ENCODE measurements around the gene ADAD1. TPM values are rescaled to one million over a fixed set of nuclear protein-coding genes. Genes with fewer than 3 reads are reported as not detected.

ADAD1 gene
- total RNA-seq, 1 experiment from 2014 or later = not detected

- no peak overlapping the region for H3K4me3 ChIP-seq (ENCODE audit: low read length)
- H3K9ac ChIP-seq (ENCODE audit: low read length) = no peak overlapping the region
- no peak overlapping the region for H2AFZ ChIP-seq (ENCODE audit: low read length)
- no peaks in the 10 kb centered on the region for H4K20me1 ChIP-seq (ENCODE audit: insufficient read depth, low read depth, low read length)
- DNase-seq = no peak
- H3K36me3 ChIP-seq (ENCODE audit: insufficient read depth, low read length) = no peaks in the 10 kb centered on the region
- H3K27ac ChIP-seq (ENCODE audit: low read length) = no peak overlapping the region
- no peaks in the 10 kb centered on the region for H3K27me3 ChIP-seq (ENCODE audit: low read length)
- H3K4me1 ChIP-seq (ENCODE audit: low read length) = no peaks in the 10 kb centered on the region
- H3K9me3 ChIP-seq (ENCODE audit: low read length) = no peaks in the 10 kb centered on the region
- no peaks in the 10 kb centered on the region for H3K79me2 ChIP-seq (ENCODE audit: low read length)
- H3K9me2 ChIP-seq (replicated peaks; ENCODE audit: insufficient read depth, low read length) = no peaks in the 10 kb centered on the region
- H3K4me2 ChIP-seq (ENCODE audit: low read depth, low read length, poor library complexity, severe bottlenecking) = no peak overlapping the region
Observed at GRCh38 chr4:122403861-122404260, 25.1 kb downstream of the ADAD1 start.

- no peaks in the 10 kb centered on the region for H3K79me2 ChIP-seq (ENCODE audit: low read length)
- H3K4me2 ChIP-seq (ENCODE audit: low read depth, low read length, poor library complexity, severe bottlenecking) = no peak overlapping the region
- no peak for DNase-seq
- H3K4me1 ChIP-seq (ENCODE audit: low read length) = peaks cover 11% of the 10 kb centered on the region
- H3K27me3 ChIP-seq (ENCODE audit: low read length) = no peaks in the 10 kb centered on the region
- H3K9me2 ChIP-seq (replicated peaks; ENCODE audit: insufficient read depth, low read length) = no peaks in the 10 kb centered on the region
- no peaks in the 10 kb centered on the region for H3K36me3 ChIP-seq (ENCODE audit: insufficient read depth, low read length)
- no peaks in the 10 kb centered on the region for H3K9me3 ChIP-seq (ENCODE audit: low read length)
- H4K20me1 ChIP-seq (ENCODE audit: insufficient read depth, low read depth, low read length) = no peaks in the 10 kb centered on the region
- H3K4me3 ChIP-seq (ENCODE audit: low read length) = no peak overlapping the region
- H3K27ac ChIP-seq (ENCODE audit: low read length) = no peak overlapping the region
- peak overlapping the region; percentile 25; the same call in 1 of the 2 replicates for H2AFZ ChIP-seq (ENCODE audit: low read length)
- no peak overlapping the region for H3K9ac ChIP-seq (ENCODE audit: low read length)
Observed at GRCh38 chr4:122412547-122412946, 33.7 kb downstream of the ADAD1 start.

- no peak for DNase-seq
- no peaks in the 10 kb centered on the region for H3K4me1 ChIP-seq (ENCODE audit: low read length)
- no peaks in the 10 kb centered on the region for H3K79me2 ChIP-seq (ENCODE audit: low read length)
Observed at GRCh38 chr4:122423246-122423645, 44.4 kb downstream of the ADAD1 start.

GRCh38 chr4:122431351-122431750 lies 52.5 kb downstream of the ADAD1 start:
- no peak overlapping the region for H2AFZ ChIP-seq (ENCODE audit: low read length)
- no peaks in the 10 kb centered on the region for H3K27me3 ChIP-seq (ENCODE audit: low read length)
- no peak for DNase-seq
- no peaks in the 10 kb centered on the region for H3K36me3 ChIP-seq (ENCODE audit: insufficient read depth, low read length)
- H3K9ac ChIP-seq (ENCODE audit: low read length) = no peak overlapping the region
- no peak overlapping the region for H3K4me2 ChIP-seq (ENCODE audit: low read depth, low read length, poor library complexity, severe bottlenecking)
- H3K4me1 ChIP-seq (ENCODE audit: low read length) = no peaks in the 10 kb centered on the region
- H3K79me2 ChIP-seq (ENCODE audit: low read length) = no peaks in the 10 kb centered on the region
- H3K4me3 ChIP-seq (ENCODE audit: low read length) = no peak overlapping the region
- no peaks in the 10 kb centered on the region for H3K9me3 ChIP-seq (ENCODE audit: low read length)
- H4K20me1 ChIP-seq (ENCODE audit: insufficient read depth, low read depth, low read length) = no peaks in the 10 kb centered on the region
- H3K27ac ChIP-seq (ENCODE audit: low read length) = no peak overlapping the region
- no peaks in the 10 kb centered on the region for H3K9me2 ChIP-seq (replicated peaks; ENCODE audit: insufficient read depth, low read length)

More at GRCh38 chr4:122423246-122423645, 44.4 kb downstream of the ADAD1 start:
- Histone ChIP-seq H3K9ac (ENCODE audit: low read length) (no peak overlapping the region), H3K9me2 (replicated peaks; ENCODE audit: insufficient read depth, low read length) (no peaks in the 10 kb centered on the region), H4K20me1 (ENCODE audit: insufficient read depth, low read depth, low read length) (no peaks in the 10 kb centered on the region), H3K36me3 (ENCODE audit: insufficient read depth, low read length) (no peaks in the 10 kb centered on the region), H3K27me3 (ENCODE audit: low read length) (no peaks in the 10 kb centered on the region), H3K9me3 (ENCODE audit: low read length) (no peaks in the 10 kb centered on the region), H2AFZ (ENCODE audit: low read length) (no peak overlapping the region), H3K4me2 (ENCODE audit: low read depth, low read length, poor library complexity, severe bottlenecking) (no peak overlapping the region), H3K27ac (ENCODE audit: low read length) (no peak overlapping the region), H3K4me3 (ENCODE audit: low read length) (no peak overlapping the region)

- Histone ChIP-seq H3K79me2 (ENCODE audit: low read length) (no peaks in the 10 kb centered on the region), H3K4me3 (ENCODE audit: low read length) (no peak overlapping the region), H4K20me1 (ENCODE audit: insufficient read depth, low read depth, low read length) (no peaks in the 10 kb centered on the region)
Observed at GRCh38 chr4:122434285-122434684, 55.5 kb downstream of the ADAD1 start.

GRCh38 chr4:122450847-122451246 lies 72.0 kb downstream of the ADAD1 start:
- H4K20me1 ChIP-seq (ENCODE audit: insufficient read depth, low read depth, low read length) = no peaks in the 10 kb centered on the region
- no peaks in the 10 kb centered on the region for H3K9me2 ChIP-seq (replicated peaks; ENCODE audit: insufficient read depth, low read length)
- H3K9ac ChIP-seq (ENCODE audit: low read length) = no peak overlapping the region
- H3K9me3 ChIP-seq (ENCODE audit: low read length) = no peaks in the 10 kb centered on the region
- H3K36me3 ChIP-seq (ENCODE audit: insufficient read depth, low read length) = no peaks in the 10 kb centered on the region
- no peak overlapping the region for H3K27ac ChIP-seq (ENCODE audit: low read length)
- no peaks in the 10 kb centered on the region for H3K27me3 ChIP-seq (ENCODE audit: low read length)
- no peak overlapping the region for H3K4me3 ChIP-seq (ENCODE audit: low read length)
- no peak overlapping the region for H3K4me2 ChIP-seq (ENCODE audit: low read depth, low read length, poor library complexity, severe bottlenecking)
- peak; percentile 76 for DNase-seq
- H3K79me2 ChIP-seq (ENCODE audit: low read length) = no peaks in the 10 kb centered on the region
- peak overlapping the region; percentile 87; the same call in 1 of the 2 replicates for H2AFZ ChIP-seq (ENCODE audit: low read length)
- peaks cover 22% of the 10 kb centered on the region for H3K4me1 ChIP-seq (ENCODE audit: low read length)

More at GRCh38 chr4:122434285-122434684, 55.5 kb downstream of the ADAD1 start:
- H3K27me3 ChIP-seq (ENCODE audit: low read length) = no peaks in the 10 kb centered on the region
- no peak overlapping the region for H3K27ac ChIP-seq (ENCODE audit: low read length)
- H3K36me3 ChIP-seq (ENCODE audit: insufficient read depth, low read length) = no peaks in the 10 kb centered on the region
- no peak overlapping the region for H2AFZ ChIP-seq (ENCODE audit: low read length)
- H3K9me3 ChIP-seq (ENCODE audit: low read length) = no peaks in the 10 kb centered on the region
- no peak overlapping the region for H3K9ac ChIP-seq (ENCODE audit: low read length)
- H3K4me2 ChIP-seq (ENCODE audit: low read depth, low read length, poor library complexity, severe bottlenecking) = no peak overlapping the region
- no peaks in the 10 kb centered on the region for H3K4me1 ChIP-seq (ENCODE audit: low read length)
- no peak for DNase-seq
- H3K9me2 ChIP-seq (replicated peaks; ENCODE audit: insufficient read depth, low read length) = no peaks in the 10 kb centered on the region

- peak; percentile 67 for DNase-seq
Observed at GRCh38 chr4:122453384-122453995, 74.7 kb downstream of the ADAD1 start.

GRCh38 chr4:122456231-122457116 lies 77.7 kb downstream of the ADAD1 start, which contains the start of gene IL2:
IL2 (minus strand) TSS chr4:122456725; CDS start chr4:122456440, 285 bp downstream.
- H3K27ac ChIP-seq (ENCODE audit: low read length) = no peak within 1 kb of the TSS

More at GRCh38 chr4:122453384-122453995, 74.7 kb downstream of the ADAD1 start:
- Histone ChIP-seq H3K36me3 (ENCODE audit: insufficient read depth, low read length) (no peaks in the 10 kb centered on the region), H2AFZ (ENCODE audit: low read length) (peak overlapping the region; percentile 59; the same call in 1 of the 2 replicates), H4K20me1 (ENCODE audit: insufficient read depth, low read depth, low read length) (no peaks in the 10 kb centered on the region), H3K4me1 (ENCODE audit: low read length) (peaks cover 30% of the 10 kb centered on the region), H3K9me2 (replicated peaks; ENCODE audit: insufficient read depth, low read length) (no peaks in the 10 kb centered on the region), H3K27me3 (ENCODE audit: low read length) (no peaks in the 10 kb centered on the region), H3K27ac (ENCODE audit: low read length) (peak overlapping the region; percentile 10; the same call in 1 of the 2 replicates), H3K4me3 (ENCODE audit: low read length) (peak overlapping the region; percentile 18; the same call in 1 of the 2 replicates), H3K9ac (ENCODE audit: low read length) (no peak overlapping the region), H3K4me2 (ENCODE audit: low read depth, low read length, poor library complexity, severe bottlenecking) (peak overlapping the region; percentile 63), H3K79me2 (ENCODE audit: low read length) (no peaks in the 10 kb centered on the region), H3K9me3 (ENCODE audit: low read length) (no peaks in the 10 kb centered on the region)

More at GRCh38 chr4:122456231-122457116, 77.7 kb downstream of the ADAD1 start, which contains the start of gene IL2:
- Histone ChIP-seq H3K9me3 (ENCODE audit: low read length) (no peaks in the 10 kb centered on the region), H3K36me3 (ENCODE audit: insufficient read depth, low read length) (no peaks in the 10 kb centered on the region), H3K4me1 (ENCODE audit: low read length) (peaks cover 37% of the 10 kb centered on the region), H3K9me2 (replicated peaks; ENCODE audit: insufficient read depth, low read length) (no peaks in the 10 kb centered on the region), H2AFZ (ENCODE audit: low read length) (0 out of 2 replicates have a peak within 1 kb of the TSS, but pooled peaks have one; percentile 31), H3K27me3 (ENCODE audit: low read length) (no peaks in the 10 kb centered on the region), H3K4me3 (ENCODE audit: low read length) (no peak within 1 kb of the TSS), H3K4me2 (ENCODE audit: low read depth, low read length, poor library complexity, severe bottlenecking) (no peak within 1 kb of the TSS), H4K20me1 (ENCODE audit: insufficient read depth, low read depth, low read length) (no peaks in the 10 kb centered on the region), H3K79me2 (ENCODE audit: low read length) (no peaks in the 10 kb centered on the region), H3K9ac (ENCODE audit: low read length) (no peak within 1 kb of the TSS)
- no peak for DNase-seq

All from Karpas-422 (cell line).